Measurements from ENCODE around the gene TMEM150B. TPM values are rescaled to one million over a fixed set of nuclear protein-coding genes. Genes with fewer than 3 reads are reported as not detected.

TMEM150B gene
- total RNA-seq, 1 experiment from 2014 or later = not detected

GRCh38 chr19:55355213-55355821, 30.2 kb upstream of the TMEM150B start:
- no peak for DNase-seq (ENCODE audit: low spot score)

DNA sequence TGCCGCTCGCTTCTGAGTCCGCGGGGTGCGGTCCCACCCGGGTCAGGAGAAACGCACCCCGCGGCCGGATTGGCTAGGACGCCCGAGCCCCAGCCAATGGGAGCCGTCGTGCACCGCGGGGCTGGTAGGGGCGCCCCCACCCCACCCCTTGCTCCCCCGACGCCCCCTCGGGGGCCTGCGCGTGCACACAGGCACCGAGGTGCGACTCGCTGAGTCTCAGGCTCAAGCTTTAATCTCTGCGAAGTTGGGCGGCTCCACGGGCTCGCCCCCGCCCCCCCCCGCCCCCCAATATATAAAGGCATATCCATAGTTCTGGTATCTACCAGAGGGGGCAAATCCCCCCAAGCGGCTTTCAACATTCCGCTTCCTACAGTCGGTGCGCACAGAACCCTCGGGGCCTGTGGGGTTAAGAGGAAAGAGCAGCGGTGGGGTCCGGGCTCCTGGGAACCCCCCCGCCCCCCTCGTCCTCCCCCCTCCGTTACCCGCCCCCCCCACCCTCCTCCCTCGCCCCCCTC, 29.6 kb upstream of the TMEM150B start, which contains the start of gene COX6B2:
Gene COX6B2 (minus strand): TSS at position 22 of the 515 bp plus-strand sequence. CDS start 198 bp downstream, outside the sequence.
- DNase-seq (ENCODE audit: low spot score) = no peak

GRCh38 chr19:55353803-55354697, 28.9 kb upstream of the TMEM150B start:
- DNase-seq (ENCODE audit: low spot score) = peak; percentile 70

DNA sequence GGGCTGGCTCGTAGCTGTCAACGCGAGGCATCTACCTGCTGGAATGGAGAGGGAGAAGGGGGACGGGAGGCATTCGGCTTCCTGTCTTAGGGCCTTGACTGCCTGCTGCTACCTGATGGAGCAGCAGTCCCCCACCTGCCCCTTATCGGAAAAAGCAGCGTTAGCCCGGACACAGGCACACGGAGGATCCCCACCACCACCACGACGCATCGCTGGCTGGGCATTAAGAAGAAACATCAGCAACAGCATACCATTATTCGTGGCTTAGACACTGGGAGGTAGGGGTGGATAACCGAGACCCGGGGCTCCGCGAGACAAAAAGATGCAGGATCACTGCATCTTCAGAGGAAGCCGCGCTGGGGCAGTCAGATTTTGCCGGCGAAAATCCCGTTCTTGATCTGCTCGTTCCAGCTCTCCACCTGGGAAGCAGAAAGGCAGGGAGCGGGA, 28.2 kb upstream of the TMEM150B start:
- no peak for DNase-seq (ENCODE audit: low spot score)

DNA sequence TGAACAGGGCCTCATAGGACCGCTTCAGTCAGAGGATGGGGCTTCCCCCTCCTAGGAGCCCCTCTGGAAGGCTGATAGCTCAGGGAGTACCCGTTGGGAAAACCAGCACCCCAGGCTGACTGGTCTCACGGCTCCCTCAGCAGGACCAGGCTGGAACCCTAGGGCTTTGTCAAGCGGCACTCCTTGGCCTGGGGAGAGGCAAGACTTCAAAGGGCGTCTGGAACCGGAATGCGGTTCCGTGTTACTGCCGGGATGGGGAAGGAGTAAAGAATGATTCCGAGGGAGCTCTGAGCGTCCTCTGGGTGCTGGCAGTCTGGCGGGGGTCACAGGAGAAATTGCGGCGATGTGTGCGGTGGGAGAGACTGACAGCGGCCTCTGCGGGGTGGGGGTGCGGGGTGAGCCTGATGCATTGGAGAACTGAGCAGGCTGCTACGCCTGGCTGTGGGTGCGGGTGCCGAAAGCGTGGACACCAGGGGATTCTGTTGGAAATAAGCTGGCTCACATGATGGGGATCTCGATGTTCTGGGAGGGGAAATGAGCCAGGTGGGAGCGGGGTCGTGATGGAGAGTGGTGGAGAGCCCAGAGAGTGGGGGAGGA, 27.5 kb upstream of the TMEM150B start:
- no peak for DNase-seq (ENCODE audit: low spot score)

DNA sequence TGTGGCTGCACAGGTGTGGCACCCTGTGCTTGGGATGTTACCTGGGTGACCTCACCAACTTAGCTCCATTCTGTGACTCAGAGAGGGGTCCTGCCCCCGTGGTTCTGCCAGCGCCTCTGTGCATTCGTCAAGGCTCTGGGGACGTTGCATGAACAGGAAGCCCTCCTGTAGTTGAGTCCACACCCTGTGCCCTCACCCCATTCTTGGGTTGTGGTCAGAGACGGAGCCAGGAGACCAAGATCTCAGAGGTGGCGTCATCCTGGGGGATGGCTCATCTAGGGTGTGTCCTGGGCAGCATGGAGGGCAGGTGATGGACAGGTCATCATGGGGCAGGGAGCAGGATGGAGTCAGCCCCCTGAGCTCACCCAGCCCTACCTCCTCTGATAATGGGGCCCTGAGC, 26.9 kb upstream of the TMEM150B start:
- peak; percentile 96 for DNase-seq (ENCODE audit: low spot score)

GRCh38 chr19:55350620-55351315, 25.6 kb upstream of the TMEM150B start:
- DNase-seq (ENCODE audit: low spot score) = no peak

DNA sequence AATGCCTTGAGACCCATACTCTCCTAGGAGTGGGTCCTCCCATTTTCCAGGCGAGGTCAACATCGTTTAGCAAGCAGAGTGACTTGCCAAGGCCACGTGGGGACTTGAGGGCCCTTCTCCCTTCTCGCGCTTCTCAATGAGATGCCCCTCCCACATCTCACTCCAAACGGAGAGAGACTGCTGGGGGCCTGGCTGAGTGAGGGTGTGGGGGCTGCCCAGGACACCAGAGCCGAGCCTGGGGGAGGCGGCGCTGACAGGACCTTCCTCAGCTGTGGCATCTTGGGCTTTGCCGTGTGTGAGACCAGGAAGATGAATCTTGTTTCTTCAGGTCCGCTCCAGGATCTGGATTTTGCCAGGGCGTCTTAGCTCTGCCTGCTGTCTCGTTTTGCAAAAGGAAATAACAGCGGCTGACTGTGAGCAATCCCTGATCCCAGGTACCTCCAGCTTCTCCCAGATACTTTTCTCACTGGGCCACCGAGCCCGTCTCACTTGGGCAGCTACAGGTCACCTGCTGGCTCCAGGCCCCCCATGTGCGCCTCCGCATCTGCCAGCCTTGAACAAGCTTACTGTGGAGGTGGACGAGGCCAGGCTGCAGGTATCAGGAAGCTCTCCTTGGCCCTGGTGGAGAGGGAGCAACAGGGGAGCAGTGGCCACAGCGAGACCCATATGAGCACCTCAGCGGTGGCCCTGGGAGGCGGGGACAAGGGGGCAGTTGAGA, 23.3 kb upstream of the TMEM150B start:
- DNase-seq (ENCODE audit: low spot score) = no peak

GRCh38 chr19:55347442-55348009, 22.4 kb upstream of the TMEM150B start:
- DNase-seq (ENCODE audit: low spot score) = no peak

GRCh38 chr19:55346725-55347441, 21.7 kb upstream of the TMEM150B start:
- DNase-seq (ENCODE audit: low spot score) = no peak

DNA sequence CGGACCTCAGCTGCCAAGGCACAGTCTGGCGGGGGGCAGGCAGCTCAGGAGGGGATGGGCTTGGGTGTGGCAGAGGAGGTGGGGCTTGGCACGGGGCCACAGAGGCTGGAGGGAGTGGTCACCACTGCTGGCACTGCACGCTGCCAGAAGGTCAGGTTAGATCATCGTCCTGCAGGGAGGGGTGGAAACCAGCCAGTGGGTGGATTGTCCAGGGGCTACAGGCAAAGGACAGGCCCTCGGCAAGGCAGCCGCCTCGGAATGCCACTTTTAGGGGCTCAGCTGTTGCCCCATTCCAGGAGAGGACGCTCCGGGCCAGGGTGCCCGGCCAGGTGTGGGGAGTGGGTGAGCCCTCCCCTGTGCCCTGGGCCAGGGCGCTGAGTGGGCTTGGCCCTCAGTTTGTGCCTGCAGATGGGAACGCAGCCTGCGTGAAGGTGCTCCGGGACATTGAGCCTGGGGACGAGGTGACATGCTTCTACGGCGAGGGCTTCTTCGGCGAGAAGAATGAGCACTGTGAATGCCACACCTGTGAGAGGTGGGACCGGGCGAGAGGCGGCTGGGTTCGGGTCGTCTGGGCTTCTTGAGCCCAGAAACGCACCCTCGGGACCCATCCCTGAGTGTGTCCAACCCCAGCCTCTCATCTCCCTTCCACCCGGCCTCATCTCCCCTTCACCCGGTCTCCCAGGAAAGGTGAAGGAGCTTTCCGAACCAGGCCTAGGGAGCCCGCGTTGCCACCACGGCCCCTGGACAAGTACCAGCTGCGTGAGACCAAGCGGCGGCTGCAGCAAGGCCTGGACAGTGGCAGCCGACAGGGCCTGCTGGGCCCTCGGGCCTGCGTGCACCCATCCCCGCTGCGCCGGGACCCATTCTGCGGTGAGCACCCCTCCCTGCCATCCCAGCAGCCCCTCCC, 20.9 kb upstream of the TMEM150B start:
- DNase-seq (ENCODE audit: low spot score) = peak; percentile 93

DNA sequence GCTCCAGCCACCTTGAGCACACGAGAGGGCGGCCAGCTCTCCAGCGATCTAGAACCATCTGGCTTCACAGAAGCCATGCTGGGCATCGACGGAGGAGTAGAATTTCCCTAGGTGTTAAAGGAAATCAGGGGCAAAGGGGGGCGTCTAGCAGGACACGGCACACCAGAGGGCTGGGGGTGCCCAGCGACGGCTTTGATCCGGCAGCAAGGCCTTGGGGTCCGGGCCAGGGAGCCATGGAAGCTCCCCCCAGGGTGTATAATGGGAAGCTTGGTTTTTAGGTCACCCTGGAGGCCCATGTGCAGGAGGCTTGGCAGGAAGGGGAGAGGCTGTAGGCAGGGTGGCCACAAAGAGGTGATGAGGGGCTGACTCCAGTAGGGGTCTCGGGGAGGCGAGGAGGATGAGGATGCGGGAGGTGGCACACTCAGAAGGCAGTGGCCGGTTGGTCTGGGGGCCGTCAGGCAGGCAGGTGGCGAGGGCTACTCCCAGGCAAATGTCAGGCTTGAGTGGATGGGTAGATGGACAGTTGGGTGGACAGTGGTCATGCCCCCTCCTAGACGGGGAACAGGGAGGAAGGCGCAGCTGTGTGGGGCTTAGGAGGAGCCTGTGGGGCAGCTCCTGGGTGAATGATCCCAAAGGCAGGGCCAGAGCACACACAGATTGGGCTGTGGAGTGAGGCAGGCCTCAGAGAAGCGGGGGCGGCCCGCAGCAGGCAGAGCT, 20.1 kb upstream of the TMEM150B start:
- DNase-seq (ENCODE audit: low spot score) = no peak

DNA sequence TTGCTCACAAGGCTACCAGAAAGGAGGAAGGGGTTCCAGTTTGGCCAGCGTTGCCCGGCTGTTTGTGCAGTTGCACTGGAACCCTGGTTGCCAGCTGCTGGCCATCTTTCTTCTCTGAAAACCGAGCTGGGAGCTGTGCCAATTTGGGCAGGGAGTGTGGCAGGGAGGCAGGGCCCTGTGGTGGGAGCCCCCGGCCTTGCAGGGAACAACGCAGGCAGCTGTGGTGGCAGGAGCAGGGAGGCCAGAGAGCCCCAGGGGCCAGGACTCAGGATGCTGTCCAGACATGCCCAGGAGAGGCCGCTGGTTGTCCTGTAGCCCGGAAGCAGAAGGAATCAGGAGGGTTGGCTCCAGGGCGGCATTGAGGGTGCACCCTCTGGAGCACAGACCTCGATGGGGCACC, 19.3 kb upstream of the TMEM150B start:
- DNase-seq (ENCODE audit: low spot score) = peak; percentile 56

DNA sequence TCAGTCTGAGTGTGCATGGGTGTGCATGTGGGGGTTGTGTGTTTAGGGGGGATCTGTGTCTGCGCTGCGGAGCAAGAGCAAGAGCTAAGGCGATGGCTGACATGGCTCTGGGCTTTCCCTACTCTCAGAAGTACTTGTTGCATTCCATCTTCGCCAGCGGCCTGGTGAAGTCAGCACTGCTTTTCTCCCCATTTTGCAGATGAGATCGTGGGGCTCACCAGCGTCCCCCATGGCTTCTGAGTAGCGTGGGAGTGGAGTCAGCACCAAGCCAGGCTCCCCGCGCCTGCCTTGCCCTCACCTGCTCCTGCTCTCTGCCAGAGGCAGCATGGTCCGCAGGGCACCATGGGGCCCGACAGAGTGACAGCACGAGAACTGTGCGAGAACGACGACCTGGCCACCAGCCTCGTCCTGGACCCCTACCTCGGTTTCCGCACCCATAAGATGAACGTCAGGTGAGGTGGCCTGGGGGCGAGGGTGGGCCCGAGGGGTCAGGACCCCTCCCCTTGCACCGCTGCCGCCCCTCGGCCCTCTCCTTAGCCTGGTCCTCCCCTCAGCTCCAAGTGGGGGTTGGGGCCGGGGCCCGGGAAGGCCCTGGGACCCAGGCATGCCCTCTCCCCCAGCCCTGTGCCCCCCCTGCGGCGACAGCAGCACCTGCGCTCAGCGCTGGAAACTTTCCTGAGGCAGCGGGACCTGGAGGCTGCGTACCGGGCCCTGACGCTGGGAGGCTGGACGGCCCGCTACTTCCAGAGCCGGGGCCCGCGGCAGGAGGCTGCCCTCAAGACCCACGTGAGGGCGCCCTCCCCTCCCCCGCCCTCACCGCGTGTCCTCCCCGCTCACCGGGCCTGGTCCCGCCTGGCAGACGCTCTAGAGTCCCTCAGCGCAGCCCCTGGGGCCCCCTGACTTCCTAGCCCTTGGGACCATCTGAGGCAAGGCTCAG, 16.7 kb upstream of the TMEM150B start:
- no peak for DNase-seq (ENCODE audit: low spot score)

DNA sequence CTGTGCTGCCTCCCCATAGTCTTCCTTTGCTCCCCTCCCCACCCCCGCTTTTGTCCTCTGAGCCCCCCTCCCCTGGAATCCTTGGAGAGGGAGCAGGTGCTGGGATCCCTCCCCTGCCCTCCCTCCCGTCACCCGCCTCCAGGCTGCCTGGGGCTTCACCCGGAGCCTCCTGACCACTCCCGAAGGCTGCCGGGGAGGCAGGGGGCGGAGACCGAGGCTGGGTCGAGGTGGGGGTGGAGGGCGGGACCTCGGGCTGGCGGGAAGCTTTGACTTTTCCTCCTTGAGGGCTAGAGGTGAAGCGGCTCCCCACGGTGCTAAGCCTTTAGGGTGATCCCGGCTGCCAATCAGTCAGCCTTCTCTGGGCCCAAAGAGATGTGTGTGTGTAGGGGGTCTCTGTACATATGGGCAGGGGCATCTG, 16.0 kb upstream of the TMEM150B start:
- DNase-seq (ENCODE audit: low spot score) = peak; percentile 83

DNA sequence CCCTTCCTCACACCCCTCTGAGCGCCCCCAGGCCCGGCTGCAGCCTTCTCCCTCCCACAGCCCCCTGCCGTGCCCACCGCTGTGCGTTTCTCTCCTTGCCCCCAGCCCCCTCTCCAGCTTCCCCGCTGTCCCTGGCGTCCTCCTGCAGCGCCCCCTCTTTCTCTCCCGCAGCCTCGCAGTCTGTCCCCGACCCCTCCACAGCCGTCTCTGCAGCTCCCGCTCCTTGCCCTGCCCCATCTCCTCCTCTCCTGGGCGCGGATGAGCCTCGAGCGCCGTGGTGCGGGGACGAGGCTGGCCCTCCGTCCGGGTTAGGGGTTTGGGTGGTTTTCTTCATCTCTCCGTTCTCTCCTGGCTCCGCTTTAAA, 15.6 kb upstream of the TMEM150B start:
- DNase-seq (ENCODE audit: low spot score) = no peak
